Measurements from ENCODE around the gene BET1.

BET1 gene

DNA sequence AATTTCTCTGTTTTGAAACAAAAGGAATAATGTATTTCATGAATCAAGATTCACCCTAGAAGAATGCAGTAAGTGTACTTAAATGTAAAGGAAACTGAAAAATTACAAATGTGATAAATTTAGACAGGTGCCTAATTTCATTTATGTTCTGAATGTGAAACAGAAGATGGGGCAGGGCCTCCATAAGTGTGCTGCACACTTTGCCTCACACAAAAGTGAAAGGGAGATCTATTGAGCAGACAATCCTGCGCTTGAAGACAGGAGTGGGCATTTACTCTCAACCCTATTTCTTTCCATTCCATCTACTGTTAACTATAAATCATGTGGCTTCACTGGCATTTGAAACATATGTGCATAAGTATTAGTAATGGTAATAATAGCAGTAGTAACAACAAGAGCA is 46.4 kb downstream of the BET1 start:
- DNase-seq (ENCODE audit: low read depth), result no peak

DNA sequence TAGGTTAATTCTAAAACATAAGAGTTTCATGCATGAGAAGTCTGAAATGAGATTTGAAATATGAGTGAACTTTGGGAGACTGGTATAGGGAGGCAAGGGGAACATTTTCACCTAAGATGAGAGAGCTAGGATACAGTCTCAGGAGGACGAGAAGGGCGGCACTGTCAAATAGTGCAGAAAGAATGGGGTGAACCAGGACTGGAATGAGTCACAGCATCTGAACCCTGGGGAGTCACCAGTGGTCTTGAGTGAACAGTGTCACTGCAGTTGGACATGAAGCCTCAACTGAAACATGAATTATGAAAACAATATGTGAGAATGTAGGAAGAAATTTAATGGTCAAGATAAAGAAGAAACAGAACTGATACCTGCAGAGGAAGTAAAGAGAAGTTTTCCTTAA is 48.9 kb downstream of the BET1 start:
- DNase-seq (ENCODE audit: low read depth), result no peak

DNA sequence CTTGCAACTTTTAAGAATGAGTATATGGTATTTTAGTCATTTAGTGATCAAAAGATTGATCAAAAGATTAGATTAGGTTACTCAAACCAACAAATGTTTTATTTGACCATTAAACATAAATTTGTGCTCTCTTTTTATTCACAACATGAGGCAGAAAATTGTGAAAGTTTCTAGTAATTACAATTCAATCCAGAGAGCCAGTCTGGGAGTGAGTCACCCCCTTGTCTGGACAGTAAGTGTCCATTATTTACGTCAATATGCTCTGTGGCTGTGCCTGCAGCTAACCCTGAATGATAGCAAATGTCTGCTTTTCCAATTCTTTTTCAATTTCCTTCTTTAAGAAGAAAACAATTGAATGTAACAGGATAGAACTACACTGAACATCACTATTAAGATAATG is 54.7 kb downstream of the BET1 start:
- DNase-seq (ENCODE audit: low read depth), result peak; percentile 69

DNA sequence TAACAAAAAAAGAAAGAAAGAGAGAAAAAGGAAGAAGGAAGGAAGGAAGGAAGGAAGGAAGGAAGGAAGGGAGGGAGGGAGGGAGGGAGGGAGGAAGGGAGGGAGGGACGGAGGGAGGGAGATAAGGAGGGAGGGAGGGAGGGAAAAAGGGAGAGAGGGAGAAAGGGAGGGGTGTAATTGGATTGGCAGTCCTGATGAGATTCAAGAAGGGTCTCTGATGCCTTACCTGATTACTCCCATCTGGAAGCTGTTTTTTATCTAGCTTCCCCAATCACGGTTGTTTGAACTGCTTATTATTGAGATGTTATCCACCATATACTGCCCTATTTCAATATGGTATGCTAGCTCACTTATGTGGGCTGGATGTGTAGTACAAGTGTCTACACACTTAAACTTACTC is 55.3 kb downstream of the BET1 start:
- no peak for DNase-seq (ENCODE audit: low read depth)

DNA sequence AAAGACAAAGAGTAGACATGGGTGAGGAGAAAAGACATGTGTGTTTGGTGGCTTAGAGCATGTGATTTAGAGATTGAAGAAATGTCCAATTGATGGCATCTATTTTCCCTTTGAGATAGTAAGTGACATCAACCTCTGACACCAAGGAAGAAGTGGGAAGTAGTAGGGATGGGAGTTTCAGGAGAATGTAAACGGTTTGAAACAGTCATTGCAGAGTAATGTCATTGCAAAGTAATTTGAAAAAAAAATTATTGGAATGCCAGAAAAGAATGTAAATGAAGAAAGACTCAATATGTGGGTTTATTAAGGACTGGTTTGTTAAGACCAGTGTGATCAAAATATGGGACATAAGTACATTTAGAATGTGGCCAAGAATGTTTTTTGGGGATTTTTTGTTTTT is 56.0 kb downstream of the BET1 start:
- DNase-seq (ENCODE audit: low read depth), result peak; percentile 45

DNA sequence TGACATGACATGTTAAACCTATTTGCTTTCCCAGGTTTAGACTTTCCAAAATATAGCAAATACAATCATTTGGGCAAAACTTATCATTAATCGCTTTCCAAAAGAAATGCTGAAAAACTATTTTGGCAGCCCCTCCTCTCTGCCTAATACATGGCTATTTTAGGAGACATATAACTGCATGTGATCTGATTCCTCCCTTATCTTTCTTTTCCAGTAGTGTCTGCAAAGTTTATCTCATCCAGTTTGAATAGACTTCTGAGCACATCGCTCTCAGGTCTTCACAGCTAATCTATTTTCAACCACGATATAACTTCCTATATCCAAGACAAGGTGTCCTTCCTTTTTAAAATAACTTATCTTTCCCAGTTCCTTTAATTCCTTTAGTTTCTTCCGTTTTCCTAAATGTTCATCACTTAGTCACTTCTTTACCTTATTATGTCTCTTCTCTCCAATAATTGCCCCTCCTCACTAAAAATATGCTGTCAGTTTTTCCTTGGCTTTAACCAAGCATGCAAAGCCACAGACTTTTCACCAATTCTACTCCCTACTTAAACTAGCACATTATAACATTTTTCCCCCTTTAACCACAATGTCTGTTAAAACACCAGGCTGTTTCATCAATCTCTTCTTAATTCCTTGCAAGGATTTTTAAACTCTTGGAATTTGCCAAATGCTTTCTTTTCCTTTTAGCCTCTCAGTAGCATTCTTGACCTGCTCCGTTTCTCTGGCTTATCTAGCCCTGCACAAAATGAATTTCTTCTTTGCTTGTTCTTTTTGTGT is 58.2 kb downstream of the BET1 start:
- no peak for DNase-seq (ENCODE audit: low read depth)

DNA sequence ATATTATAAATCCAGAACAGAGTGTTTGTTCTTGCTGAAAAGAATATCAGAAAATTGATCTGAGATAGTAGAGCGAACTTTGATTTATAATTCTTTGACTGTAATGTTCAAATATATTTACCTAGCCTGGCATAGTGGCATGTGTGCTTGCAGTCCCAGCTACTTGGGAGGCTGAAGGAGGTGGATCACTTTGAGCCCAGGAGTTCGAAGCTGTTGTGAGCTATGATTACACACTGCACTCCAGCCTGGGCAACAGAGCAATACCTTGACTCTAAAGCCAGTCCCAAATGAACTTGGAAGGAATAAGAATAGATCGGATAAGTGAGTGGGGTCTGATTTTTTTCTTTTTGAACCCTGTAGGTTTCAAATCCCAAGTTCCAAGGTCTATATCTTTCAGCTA is 59.1 kb downstream of the BET1 start:
- no peak for DNase-seq (ENCODE audit: low read depth)

DNA sequence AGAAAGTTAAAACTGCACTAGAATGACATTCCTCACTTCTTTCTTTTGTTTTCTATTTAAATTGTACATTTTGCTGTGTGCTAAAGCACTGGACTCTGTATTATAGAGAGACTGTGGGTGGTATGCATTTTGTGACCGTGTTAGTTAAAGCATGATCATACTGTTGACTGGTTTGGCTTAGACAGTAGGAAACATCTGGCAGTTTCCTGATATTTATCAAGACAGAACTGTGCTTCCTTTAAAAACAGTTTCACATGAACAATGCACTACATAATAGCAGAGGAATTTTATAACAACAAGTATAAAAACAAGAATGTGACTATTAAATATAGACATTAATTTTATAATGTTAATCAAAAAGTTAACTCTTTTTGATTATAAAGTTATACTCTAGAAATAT is 59.5 kb downstream of the BET1 start:
- DNase-seq (ENCODE audit: low read depth), result no peak

DNA sequence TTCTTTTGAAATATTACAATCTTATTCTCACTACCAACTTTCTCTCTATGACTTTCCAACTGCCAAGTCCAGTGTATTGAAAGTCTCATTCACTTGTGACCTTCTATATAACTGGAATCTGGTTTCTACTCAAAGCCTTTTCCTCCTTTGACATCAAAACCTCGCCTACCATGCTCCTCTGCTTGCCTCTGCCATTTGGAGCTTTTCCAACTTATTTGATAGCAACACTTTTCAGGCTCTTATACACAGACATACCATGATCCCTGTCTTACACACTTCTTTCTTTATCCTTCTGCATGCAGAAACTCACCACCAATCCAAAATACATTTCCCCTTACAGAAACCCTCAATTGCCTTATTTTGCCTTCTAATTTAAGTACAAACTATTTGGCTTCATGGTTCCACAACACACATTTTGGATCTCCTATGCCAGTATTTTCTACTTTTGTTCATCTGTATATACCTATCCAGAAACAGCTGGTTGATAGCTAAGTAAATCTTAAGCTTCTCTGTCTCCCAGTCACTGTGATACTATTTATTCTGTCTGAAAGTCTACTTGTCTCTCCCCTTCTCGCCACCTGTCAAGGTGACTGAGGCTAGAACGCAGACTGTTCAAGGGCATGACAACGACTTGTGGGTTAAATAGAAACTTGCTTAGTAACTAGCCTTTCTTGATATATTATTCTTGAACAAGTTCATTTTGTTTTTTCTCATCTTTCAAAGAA is 60.2 kb downstream of the BET1 start:
- DNase-seq (ENCODE audit: low read depth), result no peak
